NCI-H1105 treated with DMSO at 0.1 percent for 48 hours (cell line): ENCODE results near the gene SHISAL2A.
A peak's percentile ranks its signal among the peaks of the same experiment; 100 is the strongest.

Experiments
- DNase-seq: peaks from one replicate; lab custom pipeline; 2025; lab: John Stamatoyannopoulos, UW

SHISAL2A gene

DNA sequence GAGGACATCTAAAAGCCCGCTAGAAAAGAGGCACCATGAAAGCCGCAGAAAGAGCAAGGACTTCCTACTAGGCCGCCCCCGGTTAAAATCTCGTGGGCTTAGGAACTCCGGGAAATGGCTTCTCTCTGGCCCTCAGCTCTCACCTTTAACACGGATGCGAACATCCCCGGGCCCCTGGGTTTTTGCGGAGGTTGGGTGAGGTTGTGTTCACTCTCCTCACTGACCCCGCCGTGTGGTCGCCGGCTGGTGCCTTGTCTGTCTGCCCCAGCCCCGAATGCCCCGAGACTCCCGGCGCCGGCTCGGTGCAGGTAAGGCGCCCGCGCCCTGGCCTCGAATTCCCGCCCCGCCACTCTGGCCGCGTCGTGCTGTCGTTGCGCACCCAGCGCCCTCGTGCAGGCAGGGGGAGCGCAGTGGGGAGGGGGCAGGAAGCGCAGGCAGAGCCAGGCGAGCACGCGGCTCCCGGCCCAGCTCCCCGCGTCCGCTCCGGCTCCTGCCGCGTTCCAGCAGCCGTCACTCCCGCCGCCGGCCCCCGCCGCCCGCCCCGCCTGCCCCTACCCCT lies at the start of gene SHISAL2A:
SHISAL2A (plus strand) TSS at position 437 of the 559 bp plus-strand sequence. CDS start 326 bp downstream, outside the sequence.
- DNase-seq, result peak; percentile 15

DNA sequence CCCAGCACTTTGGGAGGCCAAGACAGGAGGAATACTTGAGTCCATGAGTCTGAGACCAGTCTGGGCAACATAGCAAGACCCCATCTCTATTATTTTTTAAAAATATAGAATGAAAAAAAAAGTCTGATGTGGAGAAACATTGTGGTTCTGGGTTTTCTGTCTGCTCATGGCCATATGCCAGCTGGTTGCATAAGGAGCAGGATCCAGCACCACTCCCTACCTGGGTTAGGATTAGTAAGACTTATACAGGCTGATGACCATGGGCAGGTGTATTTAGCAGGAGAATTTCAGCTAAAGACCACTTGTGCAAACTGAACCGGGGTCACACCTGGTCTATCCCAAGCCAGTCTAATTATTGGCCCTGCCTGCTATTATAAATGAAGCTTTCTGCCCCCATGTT lies 47.5 kb upstream of the SHISAL2A start:
- no peak for DNase-seq

DNA sequence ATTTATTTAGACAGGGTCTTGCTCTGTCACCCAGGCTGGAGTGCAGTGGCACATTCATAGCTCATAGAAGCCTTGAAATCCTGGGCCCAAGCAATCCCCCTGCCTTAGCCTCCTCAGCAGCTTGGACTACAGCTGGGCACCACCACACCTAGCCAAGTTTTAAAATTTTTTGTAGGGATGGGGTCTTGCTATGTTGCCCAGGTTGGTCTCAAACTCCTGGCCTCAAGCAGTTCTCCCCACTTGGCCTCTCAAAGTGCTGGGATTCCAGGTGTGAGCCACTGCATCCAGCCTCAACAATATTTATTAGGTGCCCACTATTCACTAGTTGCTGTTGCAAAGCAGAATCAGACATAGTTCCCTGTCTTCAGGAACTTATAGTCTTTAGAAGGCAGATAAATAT lies 44.9 kb upstream of the SHISAL2A start:
- DNase-seq, result no peak

DNA sequence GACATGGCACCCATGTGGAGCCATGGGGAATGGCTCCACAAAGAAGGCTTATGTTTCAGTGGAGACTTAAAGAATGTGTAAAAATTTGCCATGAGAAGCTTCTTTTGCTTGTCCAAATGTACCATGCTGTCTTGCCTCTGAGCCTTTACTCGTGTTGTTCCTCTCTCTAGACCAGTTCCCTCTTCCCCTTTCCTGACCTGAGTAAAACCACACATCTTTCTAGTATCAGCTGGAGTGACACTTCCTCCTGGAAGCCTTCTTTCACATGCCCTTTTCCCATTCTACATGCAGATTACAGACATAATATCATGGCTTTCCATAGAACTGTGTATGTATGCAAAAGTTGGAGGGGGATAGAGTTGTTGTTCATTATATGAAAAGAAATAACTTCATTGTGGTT lies 44.4 kb upstream of the SHISAL2A start:
- DNase-seq, result no peak

DNA sequence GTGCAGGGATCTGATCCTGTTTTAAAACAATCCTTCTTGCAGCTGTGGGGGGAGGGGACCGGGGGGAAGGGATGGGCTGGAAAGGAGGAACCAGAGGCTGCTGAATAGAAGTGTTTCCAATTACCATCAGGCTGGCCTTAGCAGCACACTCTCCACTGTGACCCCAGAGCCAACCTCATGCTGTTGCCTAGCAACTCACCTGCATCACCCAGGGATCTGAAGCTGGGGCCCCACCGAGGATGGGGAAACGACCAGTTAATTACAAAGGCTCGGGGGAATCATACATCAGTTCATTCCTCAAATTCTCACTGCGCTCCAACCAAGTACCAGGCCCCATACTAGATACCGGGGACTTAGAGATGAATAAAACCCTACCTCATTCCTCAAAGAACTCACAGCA lies 42.7 kb upstream of the SHISAL2A start:
- DNase-seq, result peak; percentile 24

DNA sequence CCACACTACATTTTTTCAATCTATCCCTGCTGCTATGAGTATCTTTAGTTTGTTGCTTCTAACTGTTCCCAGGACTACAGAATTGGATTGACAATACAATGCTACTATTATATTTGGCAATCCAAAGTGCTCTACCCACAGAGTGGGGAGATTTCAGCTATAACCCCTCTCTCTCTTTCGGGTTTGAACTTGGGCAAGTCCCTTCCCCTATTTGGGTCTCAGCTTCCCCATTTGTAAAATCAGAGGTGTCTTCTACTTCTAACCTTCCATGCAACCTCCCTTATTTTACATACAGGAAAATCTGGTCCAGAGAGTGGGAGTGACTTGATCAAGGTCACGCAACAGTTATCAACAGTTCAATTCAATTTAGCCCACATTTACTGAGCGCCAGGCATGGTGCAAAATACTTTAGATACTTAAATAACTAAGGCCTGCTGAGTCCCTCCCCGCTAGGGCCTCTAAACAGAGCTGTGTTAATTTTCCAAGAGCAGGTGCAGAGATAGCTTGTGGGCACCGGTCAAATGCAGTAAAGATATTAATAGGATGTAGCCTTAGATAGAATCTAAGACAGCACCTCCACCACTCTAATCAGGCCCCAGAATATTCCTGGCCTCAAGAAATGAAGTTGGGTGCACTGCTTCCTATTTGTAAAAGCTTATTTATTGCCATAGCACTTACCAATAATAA lies 40.2 kb upstream of the SHISAL2A start:
- DNase-seq, result no peak

DNA sequence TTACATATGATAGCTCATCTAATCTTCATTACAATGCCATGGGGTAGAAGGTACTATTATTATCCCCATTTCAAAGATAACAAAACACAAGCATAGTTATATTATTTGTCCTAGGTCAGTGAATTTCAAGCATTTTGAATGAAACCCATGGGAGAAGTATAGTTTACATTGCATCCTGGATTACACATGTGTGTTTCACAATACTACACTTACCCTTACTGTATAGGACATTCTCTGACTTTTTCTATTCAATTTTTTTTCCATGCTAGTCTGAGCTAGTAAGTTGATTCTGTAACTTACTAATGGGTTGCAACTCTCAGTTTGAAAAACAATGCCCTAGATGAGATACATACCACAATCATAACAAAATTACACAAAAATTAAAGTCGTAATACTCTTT lies 39.5 kb upstream of the SHISAL2A start:
- no peak for DNase-seq

DNA sequence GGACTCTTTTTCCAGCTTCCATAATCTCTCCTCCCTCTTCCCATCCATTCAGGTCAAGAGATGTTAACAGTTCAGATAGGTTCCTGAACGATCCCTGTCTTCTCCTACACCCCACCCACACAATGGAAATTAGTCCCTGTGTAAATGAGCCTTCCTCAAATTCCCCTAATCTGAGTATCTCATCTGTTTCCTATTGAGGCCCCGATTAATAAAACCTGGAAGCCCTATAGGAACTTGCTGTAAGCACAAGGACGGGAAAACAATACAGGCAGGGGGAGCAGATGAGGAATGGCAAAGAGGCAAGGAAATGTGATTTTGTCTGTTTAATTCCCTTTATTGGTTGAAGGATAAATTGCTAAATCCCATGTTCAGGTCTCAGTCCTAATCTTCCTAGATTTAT lies 37.9 kb upstream of the SHISAL2A start:
- no peak for DNase-seq

DNA sequence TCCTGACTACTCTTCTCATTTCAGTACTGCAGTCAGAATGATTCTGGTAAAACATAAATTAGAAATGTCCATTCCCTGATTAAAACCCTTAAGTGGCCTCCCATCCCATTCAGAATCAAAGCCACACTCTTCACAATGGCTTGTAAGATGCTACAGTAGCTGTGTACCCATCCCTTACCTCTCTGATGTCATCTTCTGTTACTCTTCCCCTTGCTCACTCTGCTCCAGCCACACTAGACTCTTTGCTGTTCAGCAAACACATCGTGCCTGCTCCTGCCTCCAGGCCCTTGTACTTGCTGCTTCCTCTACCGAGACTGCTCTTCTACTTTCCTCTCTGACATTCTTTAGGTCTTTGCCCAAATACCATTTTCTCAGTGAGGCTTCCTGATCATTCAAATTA lies 35.1 kb upstream of the SHISAL2A start:
- no peak for DNase-seq

DNA sequence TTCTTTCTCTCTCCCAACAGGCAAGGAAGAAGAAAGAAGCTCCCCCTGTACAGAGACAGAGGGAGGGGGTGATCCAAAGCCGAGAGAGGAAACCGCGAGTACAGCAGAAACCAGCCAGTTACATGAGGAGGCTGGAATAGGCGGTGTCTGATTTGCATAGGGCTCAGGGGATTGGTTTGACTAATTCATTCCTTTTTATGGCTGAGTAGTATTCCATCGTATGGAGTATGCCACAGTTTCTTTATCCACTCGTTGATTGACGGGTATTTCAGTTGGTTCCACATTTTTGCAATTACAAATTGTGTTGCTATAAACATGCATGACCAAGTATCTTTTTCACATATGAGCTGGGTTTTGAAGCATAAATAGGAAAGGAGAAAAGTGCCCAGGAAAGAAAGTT lies 34.2 kb upstream of the SHISAL2A start:
- no peak for DNase-seq

DNA sequence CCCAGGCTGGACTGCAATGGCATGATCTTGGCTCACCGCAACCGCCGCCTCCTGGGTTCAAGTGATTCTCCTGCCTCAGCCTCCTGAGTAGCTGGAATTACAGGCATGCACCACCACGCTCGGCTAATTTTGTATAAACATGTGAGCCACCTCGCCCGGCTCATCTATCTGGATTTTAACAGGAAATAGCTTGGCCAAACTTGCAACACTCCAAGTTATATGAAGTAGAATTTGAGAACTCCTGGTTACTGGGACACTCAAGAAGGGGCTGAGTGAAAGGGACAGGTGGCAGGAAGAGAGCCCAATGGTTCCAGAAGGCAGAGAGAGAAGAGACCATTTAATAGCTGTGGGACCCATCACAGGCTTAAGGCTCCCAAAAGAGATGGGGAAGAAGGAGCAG lies 33.7 kb upstream of the SHISAL2A start:
- DNase-seq, result no peak

DNA sequence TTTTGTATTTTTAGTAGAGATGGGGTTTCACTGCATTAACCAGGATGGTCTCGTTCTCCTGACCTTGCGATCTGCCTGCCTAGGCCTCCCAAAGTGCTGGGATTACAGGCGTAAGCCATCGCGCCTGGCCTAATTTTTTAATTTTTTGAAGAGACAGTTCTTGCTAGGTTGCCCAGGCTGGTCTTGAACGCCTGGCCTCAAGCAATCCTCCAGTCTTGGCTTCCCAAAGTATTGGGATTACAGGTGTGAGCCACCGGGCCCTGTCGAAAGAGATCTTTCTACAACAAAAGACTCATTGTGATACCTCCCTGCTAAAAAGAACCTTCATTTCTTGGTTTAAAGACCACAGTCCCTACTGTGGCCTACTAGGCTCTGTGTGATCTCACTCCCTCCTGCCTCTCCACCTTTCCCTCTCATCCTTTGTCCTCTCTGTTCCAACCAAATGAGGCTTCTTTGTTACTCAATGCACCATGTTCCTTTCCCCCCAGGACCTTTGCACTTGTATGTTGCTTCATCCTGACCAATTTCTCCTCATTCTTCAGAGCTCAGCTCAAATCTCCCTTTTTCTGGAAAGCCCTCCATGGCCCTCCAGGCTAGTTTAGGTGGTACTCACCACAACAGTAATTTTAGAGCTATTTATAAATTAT lies 32.3 kb upstream of the SHISAL2A start:
- no peak for DNase-seq

DNA sequence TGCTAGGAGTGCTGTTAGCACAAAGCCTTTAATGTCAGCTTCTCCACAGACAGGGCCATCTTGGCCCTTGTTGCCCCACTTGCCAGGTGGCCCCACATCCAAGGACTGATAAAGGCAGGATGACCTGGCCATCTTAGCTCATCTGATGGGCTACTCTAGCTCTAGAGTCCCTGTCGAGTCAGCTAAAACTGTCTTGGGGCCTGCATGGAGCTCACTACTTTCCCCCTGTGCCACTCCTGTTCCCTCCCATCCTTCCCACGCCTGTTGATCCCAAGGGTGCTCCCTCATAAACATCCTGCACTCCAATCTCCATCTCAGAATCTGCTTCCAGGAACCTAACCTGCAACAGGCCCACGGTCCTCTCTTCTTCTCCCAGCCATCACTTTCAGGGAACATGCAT lies 31.4 kb upstream of the SHISAL2A start:
- DNase-seq, result no peak

DNA sequence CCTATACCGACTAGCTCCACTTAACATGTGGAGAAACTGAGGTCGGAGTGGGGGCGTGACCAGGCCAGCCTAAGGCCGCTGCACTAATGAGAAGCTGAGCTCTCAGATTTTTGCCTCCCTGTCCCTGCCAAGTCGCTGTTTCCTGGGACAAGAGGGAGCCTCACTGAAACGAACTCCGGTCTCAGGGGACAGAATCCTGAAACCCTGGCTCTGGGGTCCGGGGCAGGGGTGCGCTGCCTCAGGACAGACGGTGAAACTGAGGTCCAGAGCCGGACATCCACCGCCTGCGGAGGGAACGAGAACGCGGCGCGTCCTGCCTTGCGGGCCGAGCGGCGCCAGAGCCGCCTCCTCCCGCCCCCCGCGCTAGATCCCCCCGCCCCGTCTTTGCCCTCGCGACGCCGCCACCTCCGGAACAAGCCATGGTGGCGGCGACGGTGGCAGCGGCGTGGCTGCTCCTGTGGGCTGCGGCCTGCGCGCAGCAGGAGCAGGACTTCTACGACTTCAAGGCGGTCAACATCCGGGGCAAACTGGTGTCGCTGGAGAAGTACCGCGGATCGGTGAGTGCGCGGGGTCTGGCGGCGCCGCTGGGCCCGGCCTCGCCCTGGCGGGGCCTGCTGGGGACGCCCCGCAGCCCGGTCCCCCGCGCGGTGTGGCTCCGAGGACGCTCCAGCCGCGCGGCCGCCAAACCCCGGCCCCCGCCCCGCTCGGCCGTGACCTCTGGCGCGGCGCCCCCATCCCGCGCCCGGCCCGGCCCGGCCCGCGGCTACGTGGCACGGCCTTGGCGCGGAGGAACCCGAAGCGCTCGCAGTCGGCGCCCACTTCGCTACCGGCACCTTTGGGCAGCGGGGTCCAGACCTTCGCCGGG lies 30.7 kb upstream of the SHISAL2A start, which contains the start of gene GPX7:
GPX7 (plus strand) TSS at position 381 of the 865 bp plus-strand sequence; CDS start at position 420, 39 bp downstream.
- DNase-seq, result peak; percentile 55

DNA sequence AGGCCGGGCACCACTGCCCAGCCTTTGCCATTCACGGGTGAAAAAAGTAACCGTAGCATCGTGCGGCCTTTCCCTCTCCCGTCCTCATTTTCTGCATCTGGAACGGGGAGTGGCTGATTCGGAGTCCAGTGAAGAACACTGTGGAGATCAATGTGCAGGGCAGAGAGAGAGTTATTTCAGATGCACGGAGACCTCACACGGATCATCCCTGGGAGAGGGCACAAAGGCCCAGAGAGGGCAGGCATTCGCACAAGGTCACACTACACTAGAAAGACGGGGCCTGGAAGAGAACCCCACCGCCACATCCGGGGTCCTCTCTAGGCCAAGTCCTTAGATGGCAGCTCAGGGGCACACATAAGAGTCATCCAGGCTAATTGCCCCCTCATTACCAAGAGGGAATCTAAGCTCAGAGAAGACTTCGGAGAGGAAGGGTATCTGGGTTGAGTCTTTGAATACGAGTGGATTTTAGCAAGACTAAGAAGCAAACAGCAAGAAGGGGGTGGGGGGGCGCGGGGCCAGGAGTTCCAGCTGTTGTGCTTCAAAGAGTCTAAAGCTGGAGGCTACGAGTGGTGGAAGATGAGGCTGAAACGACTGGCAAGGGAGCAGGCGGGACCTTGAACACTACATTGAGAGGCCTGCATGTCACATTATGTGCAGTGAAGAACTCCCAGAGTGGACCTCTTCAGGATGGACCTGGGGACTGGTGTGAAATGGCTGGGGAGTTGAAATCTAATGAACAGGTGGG lies 29.9 kb upstream of the SHISAL2A start:
- peak; percentile 29 for DNase-seq

DNA sequence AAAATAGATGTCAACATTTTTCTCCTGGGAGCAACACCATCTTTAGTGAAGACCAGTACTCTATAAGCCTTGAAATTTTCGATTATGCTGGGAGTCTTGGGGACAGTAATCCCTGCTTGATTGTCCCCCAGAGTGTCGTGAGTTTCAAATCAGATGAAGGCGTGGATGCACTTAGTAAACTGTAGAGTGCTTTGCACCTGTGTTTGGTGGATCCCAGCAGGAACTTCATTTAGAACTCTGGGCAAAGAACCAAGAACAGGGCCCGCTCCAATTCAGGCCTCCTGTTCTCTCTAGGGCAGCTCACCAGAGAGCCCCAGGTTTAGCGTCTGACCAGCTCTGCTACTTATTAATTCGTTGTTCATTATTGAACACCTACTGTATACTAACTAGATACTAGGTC lies 29.3 kb upstream of the SHISAL2A start:
- DNase-seq, result no peak

DNA sequence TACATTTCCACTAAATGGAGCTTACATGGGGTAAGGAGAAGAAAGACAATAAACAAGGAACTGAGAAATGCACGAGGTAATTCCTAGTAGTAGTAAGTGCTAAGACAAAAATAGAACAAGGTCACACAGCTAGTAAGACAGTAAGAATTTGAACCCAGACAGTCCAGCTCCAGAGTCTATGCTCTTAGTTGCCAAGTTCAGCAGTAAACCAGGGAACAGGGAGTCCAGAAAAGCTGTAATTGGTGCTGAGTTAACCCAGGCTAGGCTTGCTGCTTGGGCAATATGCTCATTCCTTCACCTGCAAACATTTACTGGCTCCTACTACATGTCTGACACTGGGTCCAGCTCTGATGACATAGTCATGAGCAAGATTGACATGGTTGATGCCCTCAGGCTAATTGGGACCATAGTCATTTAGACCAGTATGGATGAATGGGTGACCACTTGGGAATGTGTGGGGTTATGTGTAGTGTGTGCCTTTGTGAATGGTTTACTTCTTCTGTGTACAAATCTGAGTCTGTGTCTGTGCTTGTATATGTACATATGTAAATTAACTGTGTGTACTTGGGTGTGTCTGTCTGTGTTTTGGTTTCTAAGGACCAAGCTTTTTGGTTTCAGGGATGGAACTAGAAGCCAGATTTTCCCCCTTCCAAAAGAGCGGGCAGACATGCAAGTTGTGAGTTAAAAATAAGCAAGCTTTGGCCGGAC lies 28.8 kb upstream of the SHISAL2A start:
- no peak for DNase-seq

DNA sequence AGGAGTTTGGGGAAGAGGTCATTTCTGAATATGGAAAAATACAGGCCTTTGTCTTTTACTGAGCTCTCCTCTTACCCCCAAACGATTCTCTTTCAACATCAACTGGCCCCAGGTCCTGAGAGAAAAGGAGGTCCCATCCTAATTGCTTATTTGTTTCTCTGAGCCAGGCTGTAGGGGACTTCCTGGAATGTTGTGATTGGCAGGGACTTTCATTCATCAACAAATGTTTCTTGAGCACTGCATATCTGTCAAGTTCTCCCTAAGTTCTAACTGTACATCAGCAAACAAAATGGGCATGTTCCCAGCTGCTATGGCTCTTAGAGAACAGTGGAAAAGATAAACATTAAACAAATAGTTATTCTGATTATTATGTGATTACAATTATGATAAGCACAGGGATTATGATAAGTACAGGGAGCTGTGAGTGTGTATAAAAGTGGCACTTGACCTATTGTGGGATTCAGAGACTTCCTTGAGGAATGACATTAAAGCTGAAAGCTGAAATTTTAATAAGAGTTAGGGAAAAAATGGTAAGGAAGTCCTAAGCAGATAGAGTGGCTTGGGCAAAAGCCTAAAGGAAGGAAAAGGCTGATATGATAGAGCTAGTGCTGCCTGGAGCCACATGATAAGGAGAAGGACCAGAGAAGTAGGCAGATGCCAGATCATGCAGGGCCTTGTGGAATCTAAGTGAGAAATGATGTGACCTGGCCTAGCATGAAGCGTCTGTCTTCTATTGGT lies 19.2 kb upstream of the SHISAL2A start:
- DNase-seq, result peak; percentile 46

DNA sequence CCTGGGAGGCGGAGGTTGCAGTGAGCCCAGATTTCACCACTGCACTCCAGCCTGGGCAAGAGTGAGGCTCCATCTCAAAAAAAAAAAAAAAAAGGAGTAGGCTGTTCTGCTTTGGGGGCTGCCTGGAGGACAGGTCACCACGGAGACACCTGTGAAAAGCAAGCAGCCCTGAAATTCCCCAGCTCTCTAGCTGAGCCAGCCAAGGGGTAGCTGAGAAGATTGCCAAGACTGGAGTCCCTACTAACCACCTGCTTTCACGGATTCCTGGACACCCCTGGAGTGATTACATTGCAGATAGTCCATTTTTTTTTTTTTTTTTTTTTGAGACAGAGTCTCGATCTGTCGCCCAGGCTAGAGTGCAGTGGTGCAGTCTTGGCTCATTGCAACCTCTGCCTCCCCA lies 18.3 kb upstream of the SHISAL2A start:
- DNase-seq, result no peak

DNA sequence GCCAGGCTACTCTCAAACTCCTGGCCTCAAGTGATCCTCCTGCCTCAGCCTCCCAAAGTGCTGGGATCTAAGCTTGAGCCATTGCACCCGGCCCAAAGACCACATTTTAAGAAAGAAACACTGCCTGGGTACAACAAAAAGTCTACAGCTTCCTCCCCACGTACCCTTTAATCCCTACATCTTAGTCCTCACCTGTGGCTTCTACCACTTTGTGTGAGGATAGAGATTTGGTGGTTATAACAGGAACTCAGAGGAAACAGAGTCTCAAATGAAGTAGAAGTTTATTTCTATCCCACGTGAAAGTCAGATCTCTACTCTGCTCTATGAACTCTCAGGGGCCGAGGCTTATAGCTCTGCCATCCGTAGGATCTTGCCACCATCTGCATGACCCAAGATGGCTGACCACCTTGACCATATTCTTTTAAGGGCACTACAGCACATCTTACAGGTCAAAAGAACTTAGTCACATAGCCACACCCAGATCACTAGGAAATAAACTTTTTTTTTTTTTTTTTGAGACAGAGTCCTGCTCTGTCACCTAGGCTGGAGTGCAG lies 17.4 kb upstream of the SHISAL2A start:
- no peak for DNase-seq
